Stimulated activated CD4-positive, alpha-beta T cell treated with anti-CD3 and anti-CD28 coated beads, Interleukin-4, amount 100 ng/mL, for 4 hours (primary cell): ENCODE measurements around the gene ARMH1.

Experiments used
- DNase-seq, 2 experiments: peaks; one replicate each; pipeline ENCODE4 v3.0.0-alpha.2; 2020

The ARMH1 gene

GRCh38 chr1:44672254-44672955, 2.1 kb upstream of the ARMH1 start:
- DNase-seq: no peak

GRCh38 chr1:44672961-44673674, 1.4 kb upstream of the ARMH1 start:
- no peak for DNase-seq

- no peak for DNase-seq
Observed at GRCh38 chr1:44673675-44674112, 820 bp upstream of the ARMH1 start.

GRCh38 chr1:44675186-44675585, 672 bp downstream of the ARMH1 start:
- no peak for DNase-seq

GRCh38 chr1:44676484-44677200, 2.1 kb downstream of the ARMH1 start:
- DNase-seq: no peak

- no peak for DNase-seq
Observed at GRCh38 chr1:44677201-44677766, 2.8 kb downstream of the ARMH1 start.

GRCh38 chr1:44678120-44678519, 3.6 kb downstream of the ARMH1 start:
- no peak for DNase-seq

- no peak for DNase-seq
Observed at GRCh38 chr1:44678626-44679025, 4.1 kb downstream of the ARMH1 start.

GRCh38 chr1:44679468-44679867, 5.0 kb downstream of the ARMH1 start:
- DNase-seq: no peak

- DNase-seq: no peak
Observed at GRCh38 chr1:44681905-44682882, 7.7 kb downstream of the ARMH1 start.

- no peak for DNase-seq
Observed at GRCh38 chr1:44682883-44683265, 8.4 kb downstream of the ARMH1 start.

- DNase-seq: no peak
Observed at GRCh38 chr1:44684525-44684924, 10.0 kb downstream of the ARMH1 start.

- DNase-seq: no peak
Observed at GRCh38 chr1:44685218-44685617, 10.7 kb downstream of the ARMH1 start.

- no peak for DNase-seq
Observed at GRCh38 chr1:44685881-44686280, 11.4 kb downstream of the ARMH1 start.

GRCh38 chr1:44688760-44689446, 14.4 kb downstream of the ARMH1 start:
- DNase-seq: no peak

GRCh38 chr1:44689447-44689765, 14.9 kb downstream of the ARMH1 start:
- DNase-seq: no peak

GRCh38 chr1:44693159-44693558, 18.6 kb downstream of the ARMH1 start:
- DNase-seq: no peak

- DNase-seq: no peak
Observed at GRCh38 chr1:44693900-44694299, 19.4 kb downstream of the ARMH1 start.

- no peak for DNase-seq
Observed at GRCh38 chr1:44694863-44695478, 20.5 kb downstream of the ARMH1 start.

- DNase-seq: no peak
Observed at GRCh38 chr1:44695671-44696070, 21.2 kb downstream of the ARMH1 start.

- DNase-seq: no peak
Observed at GRCh38 chr1:44696101-44696500, 21.6 kb downstream of the ARMH1 start.
